ENCODE measurements around the gene EFCAB9. TPM values are rescaled to one million over a fixed set of nuclear protein-coding genes. Genes with fewer than 3 reads are reported as not detected.

Gene EFCAB9
- total and polyA plus RNA-seq, 2 donors (not counting 1 experiment from before 2014, with no cell fraction given): not detected

DNA sequence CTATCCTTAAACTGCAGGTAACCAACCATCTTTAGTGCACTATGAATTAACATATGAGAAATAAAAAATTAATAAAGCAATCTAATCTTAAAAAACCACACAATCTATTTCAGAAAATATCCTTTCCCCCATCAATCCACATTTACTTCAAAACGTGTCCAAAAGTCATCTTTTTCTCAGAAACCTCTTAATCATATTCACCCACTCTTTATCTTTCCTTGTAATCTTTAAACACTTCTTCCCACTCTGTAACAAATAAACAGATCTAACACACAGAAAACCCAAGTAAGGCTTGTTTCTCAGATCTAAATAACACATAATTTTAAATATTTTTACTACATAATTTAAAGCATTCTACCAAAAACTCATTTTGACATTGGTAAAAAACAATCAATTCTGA lies 44.4 kb downstream of the EFCAB9 start:
- Histone ChIP-seq H3K9me3 (ENCODE audit: control insufficient read depth, insufficient read depth, low read depth, low read length) (no peaks in the 10 kb centered on the region), H3K9ac (ENCODE audit: insufficient read depth, low read length) (no peak overlapping the region), H4K20me1 (ENCODE audit: control insufficient read depth, extremely low read depth, insufficient read depth, low read length) (no peaks in the 10 kb centered on the region), H3K27me3 (ENCODE audit: control insufficient read depth, insufficient read depth, low read length) (no peaks in the 10 kb centered on the region), H3K4me2 (ENCODE audit: extremely low read depth, insufficient read depth, low read length) (no peak overlapping the region), H3K36me3 (ENCODE audit: control insufficient read depth, insufficient read depth, low read length) (peaks cover 2% of the 10 kb centered on the region), H3K4me3 (replicated peaks in 1 of 4; ENCODE audit: control extremely low read depth in 1 of 4, insufficient read depth in 1 of 4, low read depth in 3 of 4, low read length in 4 of 4) (no peak overlapping the region), H3K27ac (ENCODE audit: insufficient read depth, low read length) (no peak overlapping the region), H2AFZ (ENCODE audit: low read length) (no peak overlapping the region), H3K4me1 (ENCODE audit: control insufficient read depth, extremely low read depth, insufficient read depth, low read length) (no peaks in the 10 kb centered on the region), H3K79me2 (ENCODE audit: control insufficient read depth, insufficient read depth, low read length) (peaks cover 14% of the 10 kb centered on the region)
- no peak for DNase-seq (ENCODE audit: low read depth in 2 of 2)
- TF ChIP-seq CTCF (conservative IDR thresholded peaks at IDR 0.05 in 1 of 2, IDR thresholded peaks at IDR 0.05 in 1 of 2; ENCODE audit: low read depth in 1 of 2, low read length in 2 of 2) (no peak), EZH2 (IDR thresholded peaks at IDR 0.05; ENCODE audit: low read length, missing control alignments) (no peak)

- no peak overlapping the region for H3K4me3 ChIP-seq (replicated peaks in 1 of 4; ENCODE audit: control extremely low read depth in 1 of 4, insufficient read depth in 1 of 4, low read depth in 3 of 4, low read length in 4 of 4)
- no peak overlapping the region for H3K4me2 ChIP-seq (ENCODE audit: extremely low read depth, insufficient read depth, low read length)
- H3K4me1 ChIP-seq (ENCODE audit: control insufficient read depth, extremely low read depth, insufficient read depth, low read length): no peaks in the 10 kb centered on the region
- no peak overlapping the region for H3K9ac ChIP-seq (ENCODE audit: insufficient read depth, low read length)
- no peak for DNase-seq (ENCODE audit: low read depth in 2 of 2)
- H2AFZ ChIP-seq (ENCODE audit: low read length): no peak overlapping the region
- H3K27me3 ChIP-seq (ENCODE audit: control insufficient read depth, insufficient read depth, low read length): no peaks in the 10 kb centered on the region
- no peak overlapping the region for H3K27ac ChIP-seq (ENCODE audit: insufficient read depth, low read length)
- H3K79me2 ChIP-seq (ENCODE audit: control insufficient read depth, insufficient read depth, low read length): peaks cover 15% of the 10 kb centered on the region
- peaks cover 2% of the 10 kb centered on the region for H3K36me3 ChIP-seq (ENCODE audit: control insufficient read depth, insufficient read depth, low read length)
- no peak for TF ChIP-seq CTCF (conservative IDR thresholded peaks at IDR 0.05 in 1 of 2, IDR thresholded peaks at IDR 0.05 in 1 of 2; ENCODE audit: low read depth in 1 of 2, low read length in 2 of 2)
- TF ChIP-seq EZH2 (IDR thresholded peaks at IDR 0.05; ENCODE audit: low read length, missing control alignments): no peak
- no peaks in the 10 kb centered on the region for H4K20me1 ChIP-seq (ENCODE audit: control insufficient read depth, extremely low read depth, insufficient read depth, low read length)
- H3K9me3 ChIP-seq (ENCODE audit: control insufficient read depth, insufficient read depth, low read depth, low read length): no peaks in the 10 kb centered on the region
Observed at GRCh38 chr5:172243302-172243701, 49.3 kb downstream of the EFCAB9 start.

DNA sequence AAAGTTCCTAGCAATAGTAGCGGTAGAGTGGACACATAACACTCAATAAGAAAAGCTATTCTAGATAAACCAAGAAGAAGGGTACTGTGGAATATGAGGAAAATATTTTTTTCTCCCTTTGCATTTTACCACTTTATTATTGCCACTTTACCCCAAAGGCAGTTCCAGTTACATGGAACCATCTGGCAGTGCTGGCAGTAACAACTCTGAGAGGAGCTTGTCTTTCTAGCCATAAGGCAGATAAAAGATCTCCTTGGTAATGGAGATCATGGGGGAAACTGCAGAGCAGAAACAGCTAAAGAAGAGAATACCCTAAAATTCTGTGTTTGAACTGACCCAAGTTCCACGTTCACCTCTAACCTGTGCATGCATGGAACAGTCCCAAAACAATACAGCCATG lies 51.1 kb downstream of the EFCAB9 start:
- Histone ChIP-seq H3K4me1 (ENCODE audit: control insufficient read depth, extremely low read depth, insufficient read depth, low read length) (no peaks in the 10 kb centered on the region), H3K27me3 (ENCODE audit: control insufficient read depth, insufficient read depth, low read length) (no peaks in the 10 kb centered on the region), H2AFZ (ENCODE audit: low read length) (no peak overlapping the region), H3K9ac (ENCODE audit: insufficient read depth, low read length) (no peak overlapping the region), H3K79me2 (ENCODE audit: control insufficient read depth, insufficient read depth, low read length) (peaks cover 13% of the 10 kb centered on the region), H3K9me3 (ENCODE audit: control insufficient read depth, insufficient read depth, low read depth, low read length) (no peaks in the 10 kb centered on the region), H3K27ac (ENCODE audit: insufficient read depth, low read length) (no peak overlapping the region), H4K20me1 (ENCODE audit: control insufficient read depth, extremely low read depth, insufficient read depth, low read length) (no peaks in the 10 kb centered on the region), H3K36me3 (ENCODE audit: control insufficient read depth, insufficient read depth, low read length) (peaks cover 2% of the 10 kb centered on the region), H3K4me2 (ENCODE audit: extremely low read depth, insufficient read depth, low read length) (no peak overlapping the region), H3K4me3 (replicated peaks in 1 of 4; ENCODE audit: control extremely low read depth in 1 of 4, insufficient read depth in 1 of 4, low read depth in 3 of 4, low read length in 4 of 4) (no peak overlapping the region)
- no peak for DNase-seq (ENCODE audit: low read depth in 2 of 2)
- no peak for TF ChIP-seq CTCF (conservative IDR thresholded peaks at IDR 0.05 in 1 of 2, IDR thresholded peaks at IDR 0.05 in 1 of 2; ENCODE audit: low read depth in 1 of 2, low read length in 2 of 2)
- no peak for TF ChIP-seq EZH2 (IDR thresholded peaks at IDR 0.05; ENCODE audit: low read length, missing control alignments)
